Hematopoietic multipotent progenitor cell treated with erythropoietin and hydrocortisone succinate and interleukin-3 and kit ligand, for 8 days (in vitro differentiated cells): Measurements from ENCODE around the gene TST.
"Not testable (repeated sequence)": the region's sequence is repeated elsewhere in the genome, so short reads cannot be mapped to it uniquely, and the experiment has no call there.

Experiments used
- DNase-seq: peaks from one replicate; pipeline ENCODE4 v3.0.0-alpha.2; 2015

Gene TST

GRCh38 chr22:37012262-37012904 lies 6.9 kb downstream of the TST start:
- DNase-seq, result no peak

GRCh38 chr22:37011472-37011871 lies 7.8 kb downstream of the TST start:
- DNase-seq, result no peak

- DNase-seq, result no peak
These were observed 8.3 kb downstream of the TST start for GRCh38 chr22:37010976-37011375.

GRCh38 chr22:37010174-37010573 lies 9.1 kb downstream of the TST start:
- DNase-seq, result no peak

GRCh38 chr22:37009490-37009889 lies 9.8 kb downstream of the TST start:
- DNase-seq, result no peak

- DNase-seq, result peak; percentile 64
These were observed 10.9 kb downstream of the TST start for GRCh38 chr22:37008365-37008764.

GRCh38 chr22:37007651-37008050 lies 11.6 kb downstream of the TST start:
- no peak for DNase-seq

GRCh38 chr22:37002633-37003032 lies 16.6 kb downstream of the TST start:
- no peak for DNase-seq

- DNase-seq, result no peak
These were observed 17.4 kb downstream of the TST start for GRCh38 chr22:37001826-37002225.

- no peak for DNase-seq
These were observed 18.3 kb downstream of the TST start for GRCh38 chr22:37000676-37001534.

GRCh38 chr22:36999463-36999862 lies 19.8 kb downstream of the TST start:
- DNase-seq, result no peak

GRCh38 chr22:36998620-36999351 lies 20.5 kb downstream of the TST start:
- DNase-seq, result peak; percentile 70

- no peak for DNase-seq
These were observed 21.5 kb downstream of the TST start for GRCh38 chr22:36997746-36998145.

GRCh38 chr22:36991206-36991605 lies 28.0 kb downstream of the TST start:
- no peak for DNase-seq

- no peak for DNase-seq
These were observed 28.8 kb downstream of the TST start for GRCh38 chr22:36990457-36990856.

GRCh38 chr22:36989012-36989411 lies 30.2 kb downstream of the TST start:
- not testable (repeated sequence) for DNase-seq

GRCh38 chr22:36988075-36988832 lies 31.0 kb downstream of the TST start:
- DNase-seq, result no peak

- DNase-seq, result peak; percentile 74
These were observed 32.9 kb downstream of the TST start for GRCh38 chr22:36986242-36986821.

GRCh38 chr22:36985211-36985889 lies 33.9 kb downstream of the TST start:
- peak; percentile 30 for DNase-seq

GRCh38 chr22:36982136-36982535 lies 37.1 kb downstream of the TST start:
- DNase-seq, result peak; percentile 97

- peak; percentile 17 for DNase-seq
These were observed 37.9 kb downstream of the TST start for GRCh38 chr22:36981247-36981775.
